C1 segment of cervical spinal cord (tissue), 14 donors: ENCODE measurements around the gene AQP6.
A peak's percentile ranks its signal among the peaks of the same experiment; 100 is the strongest.
"Not testable (repeated sequence)": the region's sequence is repeated elsewhere in the genome, so short reads cannot be mapped to it uniquely, and the experiment has no call there.

Experiments
- DNase-seq, 14 donors: peaks; one replicate each; lab custom pipeline; 2025; lab: John Stamatoyannopoulos, UW

Gene AQP6

DNA sequence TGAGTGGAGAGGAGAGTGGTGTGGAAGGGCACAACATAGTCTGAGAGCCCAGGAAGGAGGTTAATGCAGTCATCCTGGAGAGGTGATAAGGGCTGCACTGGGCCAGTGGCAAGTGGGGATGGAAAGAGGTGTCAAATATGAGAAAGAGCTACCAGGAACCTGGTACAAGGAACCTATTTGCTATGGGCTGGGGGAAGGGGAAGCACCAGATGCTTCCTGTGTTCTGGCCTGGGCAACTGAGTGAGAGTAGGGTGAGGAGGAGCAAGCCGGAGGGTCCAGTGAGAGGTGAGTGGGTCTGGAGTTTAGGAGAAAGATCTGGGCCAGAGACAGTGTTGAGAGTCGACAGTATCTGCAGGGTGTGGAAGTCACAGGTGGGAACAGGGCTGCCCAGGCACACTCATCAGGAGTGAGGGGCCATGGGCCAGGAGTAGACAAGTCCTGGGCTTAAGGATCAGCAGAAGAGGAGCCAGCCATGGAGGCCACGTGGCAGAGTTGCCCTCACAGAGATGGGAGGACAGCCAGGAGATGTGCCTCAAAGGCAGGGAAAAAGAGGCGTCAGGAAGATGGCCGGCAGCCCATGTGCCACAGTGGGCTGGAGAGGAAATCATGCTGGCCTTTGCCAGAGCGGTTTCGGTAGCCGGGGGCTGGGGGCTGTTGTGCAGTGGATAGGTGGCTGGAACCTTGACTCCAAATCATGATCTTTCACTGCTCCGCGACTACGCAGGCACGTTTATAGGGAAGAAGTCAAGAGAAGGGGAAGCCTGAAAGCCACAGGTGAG, 2.9 kb upstream of the AQP6 start:
- DNase-seq, result peak in 3 of 14 donors; percentile 21 to 36 (median 34)

DNA sequence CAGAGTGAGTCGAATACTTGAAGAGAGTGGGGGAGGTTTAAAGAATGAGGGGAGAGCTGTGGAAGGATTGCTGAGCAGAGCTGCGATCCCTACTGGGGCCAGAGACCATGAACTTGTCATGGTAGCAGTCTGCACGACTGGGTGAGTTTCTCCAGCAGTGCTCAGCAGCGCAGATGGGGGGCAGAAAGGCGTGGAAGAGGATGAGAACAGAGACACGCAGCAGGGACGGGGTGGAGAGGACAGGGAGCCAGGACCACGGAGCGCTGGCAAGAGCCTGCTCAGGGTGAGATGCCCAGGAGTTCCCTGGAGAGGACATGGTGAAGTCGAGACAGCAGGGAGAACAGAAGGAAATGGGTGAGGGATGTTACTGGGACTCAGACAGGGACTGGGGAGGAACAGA, 2.1 kb upstream of the AQP6 start:
- no peak for DNase-seq

DNA sequence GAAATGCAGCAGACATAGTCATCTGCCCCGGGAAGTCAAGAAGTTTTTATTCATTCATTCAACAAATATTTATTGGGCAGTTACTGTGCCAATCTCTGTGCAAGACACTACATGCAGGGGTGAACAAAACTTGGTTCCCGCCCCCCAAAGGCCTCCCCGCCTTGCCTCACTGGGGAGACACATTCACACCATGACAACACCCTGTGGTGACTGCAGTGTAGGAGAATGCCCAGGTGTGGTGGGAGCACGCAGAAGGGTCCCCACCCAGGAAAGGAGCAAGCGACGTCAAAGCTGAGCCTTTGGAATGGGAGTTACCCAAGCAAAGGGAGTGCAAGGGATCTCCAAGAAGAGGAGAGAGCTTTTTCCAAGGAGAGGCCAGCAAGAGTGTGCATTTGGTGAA, 1.6 kb upstream of the AQP6 start:
- no peak for DNase-seq

DNA sequence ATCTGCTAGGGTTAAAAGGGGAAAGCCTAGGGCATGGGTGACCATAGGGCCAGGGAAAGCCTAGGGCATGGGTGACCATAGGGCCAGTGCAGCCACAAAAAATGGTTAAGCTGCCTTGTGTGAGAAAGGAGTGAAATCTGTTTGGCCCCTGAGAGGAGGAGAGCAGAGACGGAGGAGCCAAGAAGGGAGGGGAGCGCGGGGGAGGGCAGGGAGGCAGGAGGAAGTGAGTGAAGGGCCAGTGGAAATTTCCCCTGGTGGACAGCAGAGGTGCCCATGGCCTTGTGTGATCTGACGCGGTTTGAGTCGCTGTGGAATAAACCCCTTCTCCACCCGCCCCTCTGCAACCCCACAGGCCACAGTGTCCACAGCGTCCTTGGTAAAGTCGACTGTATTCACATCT, 618 bp upstream of the AQP6 start:
- DNase-seq, result peak in 1 of 14 donors; percentile 23

DNA sequence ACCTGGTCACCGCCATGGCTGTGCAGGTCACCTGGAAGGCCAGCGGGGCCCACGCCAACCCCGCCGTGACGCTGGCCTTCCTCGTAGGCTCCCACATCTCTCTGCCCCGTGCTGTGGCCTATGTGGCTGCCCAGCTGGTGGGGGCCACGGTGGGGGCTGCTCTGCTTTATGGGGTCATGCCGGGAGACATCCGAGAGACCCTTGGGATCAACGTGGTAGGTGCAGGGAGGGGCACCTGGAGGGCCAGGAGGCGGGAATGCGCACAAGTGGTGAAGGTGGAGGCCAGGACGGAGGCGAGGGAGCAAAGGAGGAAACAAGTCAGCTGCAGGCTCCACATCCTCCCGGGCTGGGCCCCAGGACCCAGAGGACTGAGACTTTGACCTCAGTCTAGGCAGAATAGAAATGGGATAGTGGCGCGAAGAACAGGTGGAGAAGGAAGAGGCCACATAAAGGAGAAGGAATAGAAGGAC, 649 bp downstream of the AQP6 start:
- DNase-seq, result no peak

DNA sequence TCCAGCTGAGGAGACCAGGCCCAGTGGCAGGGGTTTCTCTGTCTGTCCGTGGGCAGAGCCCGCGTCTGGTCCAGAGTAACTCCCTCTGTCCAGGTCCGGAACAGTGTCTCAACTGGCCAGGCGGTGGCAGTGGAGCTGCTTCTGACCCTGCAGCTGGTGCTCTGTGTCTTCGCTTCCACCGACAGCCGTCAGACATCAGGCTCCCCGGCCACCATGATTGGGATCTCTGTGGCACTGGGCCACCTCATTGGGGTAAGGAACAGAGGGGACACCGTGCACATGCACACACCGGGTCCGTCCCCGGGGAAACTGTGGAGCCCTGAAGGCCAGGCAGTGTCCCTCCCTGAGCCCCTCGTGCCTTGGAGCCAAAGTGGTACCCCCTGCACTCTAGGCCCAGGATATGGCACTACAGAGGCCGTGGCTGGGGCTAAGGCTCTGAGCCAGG, 1.5 kb downstream of the AQP6 start:
- DNase-seq, result peak in 12 of 14 donors; percentile 7 to 78 (median 58)

DNA sequence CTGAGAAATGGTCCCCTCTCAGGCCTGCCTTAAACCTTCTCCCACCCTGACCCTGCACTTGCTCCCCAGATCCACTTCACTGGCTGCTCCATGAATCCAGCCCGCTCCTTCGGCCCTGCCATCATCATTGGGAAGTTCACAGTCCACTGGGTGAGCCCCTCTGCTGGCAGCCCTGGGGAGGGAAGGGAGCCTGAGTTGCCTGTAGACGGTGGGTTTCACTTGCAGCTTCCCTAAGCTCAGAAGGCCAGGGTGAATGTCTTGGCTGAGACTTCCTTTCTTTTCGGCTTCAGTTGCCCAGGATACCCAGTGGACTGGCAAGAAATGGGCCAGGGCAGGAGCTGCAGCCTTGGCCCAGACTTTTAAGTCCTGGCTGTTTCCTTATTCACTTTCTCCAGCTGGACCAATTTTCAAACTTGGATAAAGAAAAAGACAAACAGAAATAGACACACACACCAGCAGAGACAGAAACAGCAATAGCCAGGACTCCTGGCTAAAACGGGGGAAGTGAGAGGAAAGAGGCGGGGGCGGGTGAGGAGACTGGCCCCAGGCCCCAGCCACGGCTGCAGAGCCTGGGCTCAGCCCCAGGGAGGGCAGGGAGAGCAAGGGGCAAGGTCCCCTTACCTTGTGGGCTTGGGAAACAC, 2.0 kb downstream of the AQP6 start:
- peak in 8 of 14 donors; percentile 44 to 78 (median 60) for DNase-seq

DNA sequence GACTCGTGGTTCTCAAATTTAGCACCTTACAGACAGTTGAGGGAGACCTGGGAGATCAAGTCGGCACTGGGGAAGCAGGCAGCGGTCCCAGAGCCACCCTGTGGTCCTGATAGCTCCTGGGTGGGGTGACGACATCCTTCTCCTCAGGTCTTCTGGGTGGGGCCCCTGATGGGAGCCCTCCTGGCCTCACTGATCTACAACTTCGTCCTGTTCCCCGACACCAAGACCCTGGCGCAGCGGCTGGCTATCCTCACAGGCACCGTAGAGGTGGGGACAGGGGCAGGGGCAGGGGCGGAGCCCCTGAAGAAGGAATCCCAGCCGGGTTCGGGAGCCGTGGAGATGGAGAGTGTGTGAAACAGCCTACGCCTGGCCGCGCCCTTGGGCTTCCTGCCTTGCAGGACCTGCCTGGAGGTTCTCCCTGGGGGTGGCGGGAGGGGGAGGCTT, 2.6 kb downstream of the AQP6 start:
- DNase-seq, result no peak

DNA sequence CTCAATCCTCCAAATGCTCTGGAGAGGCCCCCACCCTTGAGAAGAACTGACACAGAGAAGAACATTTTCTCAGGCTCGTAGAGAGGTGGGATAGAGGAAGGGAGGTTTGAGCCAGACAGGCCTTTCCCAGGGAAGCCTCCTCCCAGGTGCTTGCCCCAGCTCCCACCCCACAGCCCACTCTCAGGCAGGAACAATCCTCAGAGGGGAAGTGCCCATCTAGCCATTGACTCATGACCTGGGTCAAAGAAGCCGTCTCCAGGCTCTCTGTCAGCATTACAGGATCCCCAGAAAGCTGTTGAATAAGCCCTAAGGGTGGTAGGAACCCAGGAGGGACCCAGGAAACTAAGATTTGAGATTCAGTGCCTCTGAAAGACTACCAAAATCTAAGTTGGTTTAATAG, 3.8 kb downstream of the AQP6 start:
- no peak for DNase-seq

DNA sequence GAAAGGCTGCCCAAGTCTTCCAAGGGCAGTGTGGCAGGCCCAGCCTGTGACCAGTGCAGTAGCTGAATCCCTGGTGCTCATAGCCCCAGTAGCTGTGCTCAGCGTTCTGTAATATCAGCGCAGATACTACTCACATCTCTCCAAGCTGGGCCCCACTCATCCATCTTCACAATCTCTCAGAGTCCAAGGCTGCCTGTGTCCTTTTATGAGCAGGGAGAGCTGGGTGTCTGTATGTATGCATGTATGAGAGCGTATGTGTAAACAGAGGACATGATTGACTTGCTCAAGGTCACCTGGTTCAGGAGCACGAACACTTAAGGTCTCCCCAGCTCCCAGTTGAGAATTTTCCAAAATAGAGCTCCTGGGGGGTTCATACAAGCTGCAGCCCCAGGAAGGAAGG, 5.4 kb downstream of the AQP6 start:
- DNase-seq, result no peak

DNA sequence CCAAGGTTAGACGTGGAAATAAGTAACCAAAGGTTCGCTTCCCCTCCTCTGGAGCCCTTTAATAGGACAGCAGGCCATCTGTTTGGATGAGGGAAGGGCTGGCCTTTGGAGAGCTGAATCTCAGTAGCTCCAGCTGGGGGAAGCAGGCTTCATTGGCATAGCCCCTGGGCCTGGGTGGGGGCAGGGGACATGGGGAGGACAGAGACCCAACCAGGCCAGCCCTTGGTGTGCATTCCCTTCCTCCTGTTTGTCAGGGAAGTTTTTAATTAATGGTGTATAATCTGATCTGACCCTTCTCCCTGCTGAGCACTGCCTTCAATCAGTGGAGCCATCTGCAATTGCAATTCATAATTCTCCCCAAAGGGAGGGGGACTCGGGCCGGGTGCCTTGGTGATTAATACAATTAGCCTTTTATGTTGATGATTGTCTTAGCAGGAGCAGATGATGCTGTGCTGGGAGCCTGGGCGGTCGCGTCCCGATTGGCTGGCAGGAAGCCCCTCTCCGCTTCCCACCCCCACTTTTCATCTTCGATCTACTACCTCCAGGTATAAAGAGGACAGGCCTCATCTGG, 6.4 kb downstream of the AQP6 start:
- DNase-seq, result peak in 6 of 14 donors; percentile 35 to 74 (median 64)

DNA sequence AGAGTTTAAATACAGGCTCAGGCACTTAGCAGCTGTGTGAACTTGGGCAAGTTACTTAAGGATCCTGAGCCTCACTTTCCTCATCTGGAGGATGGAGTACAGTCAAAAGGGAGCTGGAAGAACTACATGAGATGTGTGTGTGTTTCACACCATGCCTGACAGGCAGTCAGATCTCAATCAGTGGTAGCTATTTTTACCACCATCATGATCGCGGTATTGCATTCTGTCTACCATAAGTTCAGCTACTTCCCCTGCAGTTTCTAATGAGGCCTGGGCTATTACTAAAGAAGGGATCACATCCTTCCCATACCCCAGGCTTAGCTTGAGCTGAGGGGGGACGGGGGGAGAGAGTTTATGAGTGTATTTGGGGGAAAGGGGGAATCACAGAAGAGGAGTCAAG, 7.0 kb downstream of the AQP6 start:
- DNase-seq, result no peak

DNA sequence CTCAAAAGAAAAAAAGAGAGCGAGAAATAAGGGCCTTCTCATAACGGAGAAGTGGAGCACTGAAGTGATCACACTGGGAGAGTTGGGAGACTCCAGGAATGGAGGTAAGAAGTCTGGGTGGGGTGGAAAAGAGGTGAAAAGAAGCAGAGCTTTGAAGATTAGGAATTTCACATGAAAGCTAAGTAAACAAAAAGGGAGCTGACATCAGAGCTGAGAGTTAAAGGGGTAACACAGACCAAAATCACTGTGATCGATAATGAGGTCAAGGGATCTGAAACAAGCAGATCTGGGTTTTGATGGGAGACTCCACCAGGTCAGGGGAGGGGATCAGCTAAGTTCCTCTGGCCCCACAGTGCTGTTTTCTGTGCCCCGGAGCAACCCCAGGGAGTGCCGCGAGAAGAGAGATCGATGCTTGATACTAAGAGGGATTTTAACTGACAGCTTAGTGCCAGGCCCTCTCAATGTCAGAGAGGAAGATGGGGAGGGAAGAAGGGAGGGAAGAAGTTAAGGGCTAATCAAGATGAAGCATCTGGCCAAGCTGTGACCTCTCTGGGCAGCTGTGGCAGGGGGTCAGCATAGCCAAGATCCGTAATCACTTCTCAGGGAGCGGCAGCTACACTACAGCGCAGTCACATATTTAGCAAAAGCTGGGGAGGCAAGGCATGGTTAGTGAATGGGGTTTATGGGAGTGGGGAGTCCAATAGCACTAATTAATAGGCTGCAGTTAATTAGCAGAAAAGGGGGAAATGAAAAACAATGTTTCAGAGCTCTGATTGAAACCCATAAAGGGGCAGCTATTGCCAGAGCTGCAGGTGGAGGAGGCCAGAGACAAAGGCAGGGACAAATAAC, 8.0 kb downstream of the AQP6 start:
- no peak for DNase-seq

DNA sequence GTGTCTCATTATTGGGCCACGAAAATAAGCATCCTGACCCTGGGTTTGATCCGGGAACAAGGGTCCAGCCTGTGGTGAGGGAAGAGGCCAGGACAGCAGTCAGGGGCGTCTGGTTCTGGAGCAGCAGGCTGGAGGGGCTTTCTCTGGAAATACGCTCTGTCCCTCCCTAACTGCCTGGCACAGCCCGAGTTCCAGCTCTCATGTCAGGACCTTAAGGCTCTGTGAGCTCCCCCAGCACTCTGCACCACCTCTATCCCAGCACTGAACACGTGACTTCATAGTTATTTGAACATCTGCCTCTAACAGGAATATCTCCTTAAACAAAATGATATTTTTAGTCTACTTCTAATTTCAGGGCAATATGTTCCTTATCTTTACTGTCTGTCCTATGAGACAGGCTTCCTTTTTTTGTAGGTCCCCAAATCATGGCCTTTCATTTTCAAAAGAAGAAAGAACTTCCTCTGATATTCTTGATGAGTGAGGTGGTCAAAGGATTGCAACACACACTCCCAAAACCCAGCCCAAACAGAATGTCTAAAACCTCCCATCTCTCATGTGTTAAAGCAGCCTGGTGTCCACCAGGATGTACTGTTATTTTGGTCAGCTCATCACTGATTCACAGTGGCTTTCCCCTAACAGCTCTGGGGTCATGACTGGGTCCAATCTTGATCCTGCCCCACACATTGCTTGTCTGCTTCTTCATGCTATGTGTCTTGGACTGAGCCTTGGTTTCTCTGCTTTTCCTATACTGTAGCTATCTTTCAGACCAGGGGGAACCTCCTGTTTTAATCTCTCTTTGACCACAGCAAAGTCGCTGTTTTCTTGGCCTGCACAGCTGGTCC, 9.7 kb downstream of the AQP6 start:
- no peak for DNase-seq

DNA sequence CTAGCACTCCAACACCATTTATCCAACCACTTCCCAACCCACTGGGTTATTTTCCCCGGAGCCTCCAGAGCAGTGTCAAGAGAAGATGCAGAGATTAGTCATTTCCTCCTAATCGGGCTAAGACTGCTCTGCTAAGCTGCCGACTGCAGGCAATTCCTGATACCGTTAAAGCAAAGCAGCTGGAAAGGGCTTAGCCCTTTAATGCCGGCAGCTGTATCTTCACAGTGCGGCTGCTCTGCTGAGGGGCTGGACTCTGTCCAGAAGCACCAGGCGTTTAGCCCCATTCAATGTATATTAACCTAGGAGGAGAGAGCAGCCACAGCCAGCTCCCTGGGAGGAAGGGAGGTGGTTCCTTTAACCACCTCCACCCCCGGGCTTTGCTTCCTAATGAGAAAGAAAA, 11.1 kb downstream of the AQP6 start:
- DNase-seq, result no peak

DNA sequence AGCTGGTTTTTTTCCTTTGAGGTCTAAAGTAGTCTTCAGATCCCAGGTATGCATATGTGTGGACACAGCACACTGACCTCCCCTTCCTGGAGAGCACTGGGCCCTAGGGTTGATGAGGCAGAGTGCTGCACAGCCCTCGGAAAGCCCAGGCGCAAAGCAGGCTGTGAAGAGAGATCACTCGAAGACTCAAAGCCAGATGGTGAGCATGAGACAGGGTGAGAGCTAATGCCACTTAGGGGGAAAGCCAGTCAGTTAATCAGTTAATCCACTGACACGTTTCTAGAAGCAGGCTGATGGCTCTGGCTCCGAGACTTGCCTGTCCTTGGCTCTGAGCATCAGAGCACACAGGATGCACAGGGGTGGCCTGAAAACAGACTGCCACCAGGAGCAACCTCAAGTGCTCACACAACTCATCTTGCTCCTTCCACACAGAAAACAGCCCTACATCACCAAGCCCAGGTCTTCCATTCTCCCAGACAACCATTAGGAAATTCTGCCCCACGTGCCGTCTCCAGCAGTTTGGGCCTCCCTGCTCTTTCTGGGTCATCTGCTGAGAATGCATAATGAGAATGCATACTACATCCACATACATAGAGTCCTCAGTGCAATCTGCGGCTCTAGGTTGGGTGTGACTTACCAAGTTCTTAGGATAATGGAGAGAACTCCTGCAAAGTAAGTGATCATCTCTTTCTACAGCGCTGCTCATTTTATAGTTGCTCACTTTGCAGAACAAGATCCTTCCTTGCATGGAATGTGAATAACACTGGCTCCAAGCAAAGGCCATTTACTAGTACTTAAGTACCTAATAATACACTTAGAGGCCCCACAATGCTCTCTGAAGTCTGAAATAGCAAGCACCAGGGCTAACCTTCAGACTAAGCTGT, 12.0 kb downstream of the AQP6 start:
- DNase-seq, result no peak

DNA sequence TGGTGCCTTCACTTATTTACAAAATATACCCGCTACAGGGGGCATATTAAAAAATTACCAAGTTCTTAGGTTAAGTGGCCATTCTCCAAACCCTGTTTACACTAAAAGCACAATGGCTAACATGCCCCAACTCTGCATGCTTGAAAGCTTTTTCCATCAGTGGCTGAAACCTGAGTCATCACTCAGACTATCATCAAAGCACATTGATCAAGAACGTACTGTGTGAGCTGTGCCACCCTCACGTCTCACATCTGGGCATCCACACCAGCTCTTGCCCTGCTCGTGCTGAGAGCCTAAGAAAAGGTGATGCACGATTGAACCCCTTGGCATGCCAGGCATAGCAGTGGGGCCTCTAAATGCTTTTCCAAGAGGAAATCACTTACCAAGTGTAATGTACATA, 13.2 kb downstream of the AQP6 start:
- DNase-seq, result no peak

DNA sequence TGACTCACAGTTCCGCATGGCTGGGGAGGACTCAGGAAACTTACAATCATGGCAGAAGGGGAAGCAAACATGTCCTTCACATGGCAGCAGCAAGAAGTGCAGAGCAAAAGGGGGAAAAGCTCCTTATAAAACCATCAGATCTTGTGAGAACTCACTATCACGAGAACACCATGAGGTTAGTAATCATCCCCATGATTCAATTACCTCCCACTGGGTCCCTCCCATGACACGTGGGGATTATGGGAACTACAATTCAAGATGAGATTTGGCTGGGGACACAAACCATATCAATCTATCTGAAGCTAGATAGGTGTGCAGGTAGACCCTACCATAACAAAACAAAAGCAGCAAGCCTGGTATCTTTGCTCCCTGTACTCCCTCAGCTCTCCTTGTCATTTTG, 13.7 kb downstream of the AQP6 start:
- not testable (repeated sequence) for DNase-seq

DNA sequence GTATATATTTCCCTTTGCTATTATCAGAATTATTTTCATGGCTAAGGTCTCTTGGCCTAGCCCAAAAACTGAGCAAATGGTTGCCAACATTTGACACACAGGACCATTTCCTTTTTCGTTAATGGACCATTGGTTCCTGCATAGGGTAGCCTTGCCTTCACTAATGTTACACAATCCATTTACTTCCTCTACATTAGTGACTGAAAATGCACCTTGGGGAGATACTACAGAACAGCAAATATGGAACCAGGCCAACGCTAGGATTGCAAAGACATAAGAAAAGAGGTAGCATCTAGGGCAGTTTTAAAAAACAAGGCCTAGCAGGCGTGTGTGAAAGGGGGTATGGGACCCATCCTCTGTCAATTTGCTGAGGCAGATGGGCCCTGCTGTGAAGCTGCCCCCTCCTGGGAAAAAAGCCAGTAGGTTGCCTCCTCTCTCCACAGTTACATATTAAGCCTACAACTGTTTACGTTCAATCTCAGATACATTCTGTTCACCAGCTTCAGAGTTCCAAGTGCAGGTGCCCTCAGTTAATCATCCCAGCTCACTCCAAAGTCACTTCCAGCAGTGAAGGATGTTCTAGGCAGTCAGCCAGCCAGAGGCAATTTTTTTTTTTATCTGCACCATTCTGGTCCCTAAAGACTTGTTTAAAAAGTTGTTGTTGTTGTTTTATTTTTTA, 15.0 kb downstream of the AQP6 start:
- DNase-seq, result no peak
